ENCODE data around the gene ATP6AP2.
"Not testable (repeated sequence)": the region's sequence is repeated elsewhere in the genome, so short reads cannot be mapped to it uniquely, and the experiment has no call there.

Gene ATP6AP2, protein sequence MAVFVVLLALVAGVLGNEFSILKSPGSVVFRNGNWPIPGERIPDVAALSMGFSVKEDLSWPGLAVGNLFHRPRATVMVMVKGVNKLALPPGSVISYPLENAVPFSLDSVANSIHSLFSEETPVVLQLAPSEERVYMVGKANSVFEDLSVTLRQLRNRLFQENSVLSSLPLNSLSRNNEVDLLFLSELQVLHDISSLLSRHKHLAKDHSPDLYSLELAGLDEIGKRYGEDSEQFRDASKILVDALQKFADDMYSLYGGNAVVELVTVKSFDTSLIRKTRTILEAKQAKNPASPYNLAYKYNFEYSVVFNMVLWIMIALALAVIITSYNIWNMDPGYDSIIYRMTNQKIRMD

DNA sequence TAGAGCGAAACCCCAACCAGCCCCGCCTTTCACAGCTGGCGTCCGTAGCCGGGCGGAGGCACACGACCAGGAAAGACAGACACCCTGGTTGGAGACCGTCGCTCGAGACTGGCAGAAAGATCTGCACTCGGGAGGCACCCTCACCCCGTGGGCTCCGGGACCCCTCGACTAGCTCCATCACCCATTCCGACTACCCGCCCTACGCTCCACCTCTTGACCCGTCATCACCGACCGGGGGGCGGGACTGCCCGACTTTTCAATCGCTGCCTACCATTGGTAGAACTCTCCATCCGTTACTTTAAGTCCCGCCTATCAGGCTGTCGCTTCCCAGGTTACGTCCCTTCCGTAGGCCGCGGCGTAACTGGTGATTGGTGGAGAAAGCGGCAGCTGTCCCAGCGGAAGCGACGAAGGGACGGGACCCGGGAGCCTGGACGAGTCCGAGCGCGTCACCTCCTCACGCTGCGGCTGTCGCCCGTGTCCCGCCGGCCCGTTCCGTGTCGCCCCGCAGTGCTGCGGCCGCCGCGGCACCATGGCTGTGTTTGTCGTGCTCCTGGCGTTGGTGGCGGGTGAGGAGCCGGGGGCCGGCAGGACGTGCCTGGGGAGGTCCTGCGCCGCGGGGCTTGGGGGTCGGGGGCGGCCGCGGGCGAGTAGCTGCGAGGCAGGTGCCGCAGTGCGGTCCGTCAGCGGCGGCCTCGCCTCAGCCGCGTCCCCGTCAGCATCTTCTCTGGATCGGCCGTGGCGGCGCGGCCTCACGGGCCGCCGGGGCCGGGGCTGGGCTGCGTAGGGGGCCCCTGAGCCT is at the start of gene ATP6AP2:
Gene ATP6AP2, plus strand, starts transcription at position 434 of the 799 bp plus-strand sequence. Its CDS starts 96 bp downstream, at position 530.
- peak; percentile 92 for DNase-seq

DNA sequence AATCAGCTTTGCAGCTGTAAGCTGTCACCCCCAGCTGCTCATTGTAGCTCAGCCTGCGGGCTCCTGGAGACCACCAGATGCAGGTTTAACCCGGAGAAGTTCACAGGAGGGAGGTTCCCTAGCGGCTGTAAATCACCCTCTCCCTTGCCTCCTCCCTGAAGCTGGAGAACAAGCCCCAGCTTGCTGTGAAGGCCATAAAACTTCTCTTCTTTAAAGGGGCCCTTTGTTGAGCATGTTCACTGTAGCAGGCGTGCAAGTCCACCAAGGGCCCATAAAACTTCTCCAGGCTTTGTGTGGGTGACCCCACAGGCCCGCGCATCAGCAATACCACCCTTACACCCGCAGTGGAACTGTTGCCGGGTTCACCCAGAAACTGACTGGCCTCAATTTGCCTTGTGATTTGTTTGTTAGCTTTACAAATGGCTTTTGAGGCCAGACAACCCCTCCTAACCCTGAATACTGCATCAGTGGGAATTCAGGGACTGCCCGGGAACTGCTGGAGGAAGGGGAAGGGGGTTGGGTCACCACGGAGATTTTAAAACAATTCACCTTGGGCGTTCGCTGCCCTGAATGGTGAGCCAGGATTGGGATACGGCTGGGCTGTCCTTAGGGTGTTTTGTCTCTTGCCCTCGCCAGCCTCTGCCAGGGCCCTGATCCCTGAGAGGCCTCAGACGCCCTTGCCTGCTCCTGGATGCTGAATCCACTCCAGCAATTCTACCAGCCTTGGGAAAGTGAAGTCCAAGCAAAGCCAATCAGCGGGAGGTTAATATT is 49.5 kb upstream of the ATP6AP2 start:
- no peak for DNase-seq

DNA sequence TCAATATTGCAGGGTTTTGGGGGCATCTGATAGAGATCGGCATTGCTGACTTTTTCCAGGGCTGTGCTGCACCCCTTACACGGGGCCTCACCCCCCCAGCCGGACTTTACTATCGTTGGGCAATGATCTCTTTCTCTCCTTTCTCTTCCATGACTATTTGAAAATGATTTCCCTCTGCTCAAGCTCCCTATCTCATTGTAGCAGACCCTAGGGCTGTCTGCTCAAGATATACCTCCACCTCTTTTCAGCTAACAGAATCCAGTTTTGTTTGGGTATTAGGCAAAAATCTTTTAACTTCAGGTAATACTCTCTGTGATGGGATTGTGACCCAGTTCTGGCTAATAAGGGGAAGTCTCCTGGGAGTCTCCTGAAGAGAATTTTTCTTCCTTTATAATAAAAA is 43.5 kb upstream of the ATP6AP2 start:
- no peak for DNase-seq

DNA sequence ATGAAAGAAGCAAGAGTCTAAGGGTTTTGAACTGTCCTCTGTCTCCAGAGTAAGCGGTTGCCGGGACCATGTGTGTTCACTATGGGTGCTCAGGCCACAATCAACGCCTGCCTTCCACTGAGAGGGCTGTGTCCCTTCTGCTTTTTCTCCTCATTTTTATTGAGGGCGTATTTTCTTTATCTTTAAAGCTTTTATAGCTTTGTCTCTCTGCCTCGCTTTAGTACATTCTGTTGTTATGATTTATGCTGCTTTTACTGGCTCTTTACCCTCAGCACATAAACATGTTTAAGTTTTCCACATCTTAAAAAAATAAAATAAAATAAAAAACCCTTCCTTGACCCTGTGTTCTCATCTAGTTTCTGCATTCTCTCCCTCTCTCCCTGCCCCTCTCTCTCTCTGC is 42.4 kb upstream of the ATP6AP2 start:
- no peak for DNase-seq

DNA sequence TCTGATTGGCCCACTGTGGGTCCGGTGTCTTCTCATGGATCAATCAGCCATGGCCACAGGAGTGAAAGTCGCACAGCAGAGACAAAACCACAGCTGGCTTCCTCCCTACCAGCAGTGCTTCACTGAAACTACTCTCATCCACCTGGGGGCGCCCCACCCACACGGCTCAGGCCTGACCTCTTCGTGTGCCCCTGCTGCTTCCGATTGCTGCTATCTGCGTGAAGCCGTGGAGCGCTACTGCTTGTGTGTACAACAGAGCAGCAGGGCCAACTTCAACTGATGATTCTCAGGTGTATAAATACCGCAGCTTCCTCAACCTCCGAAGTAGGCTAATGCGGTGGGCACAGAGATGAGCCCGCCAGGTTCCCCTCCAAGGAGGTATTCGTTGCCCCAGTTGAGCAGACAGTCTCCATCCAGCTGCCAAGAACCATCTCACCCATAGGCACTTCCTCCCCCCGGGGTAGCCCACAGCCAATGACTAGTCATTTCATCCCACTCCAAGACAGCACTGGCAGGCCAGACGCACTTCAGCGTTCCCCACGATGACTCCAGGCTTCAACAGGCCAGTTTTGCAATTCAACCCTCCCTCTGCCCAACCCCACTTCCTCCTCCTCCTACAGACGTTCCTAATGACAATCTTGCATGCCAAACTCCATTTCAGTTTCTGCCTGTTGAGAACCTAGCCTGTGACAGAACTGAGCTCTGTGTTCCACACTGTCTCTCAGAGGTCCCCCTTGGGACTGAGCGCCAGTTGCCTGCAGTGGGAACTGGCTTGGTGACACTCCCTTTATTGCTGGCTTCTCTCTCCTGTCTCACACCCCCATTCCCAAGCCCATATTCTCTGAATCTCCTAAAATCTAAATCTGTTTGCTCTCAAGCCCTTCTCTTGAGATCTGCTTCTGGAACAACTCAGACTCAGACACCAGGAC is 41.3 kb upstream of the ATP6AP2 start:
- DNase-seq: peak; percentile 89

DNA sequence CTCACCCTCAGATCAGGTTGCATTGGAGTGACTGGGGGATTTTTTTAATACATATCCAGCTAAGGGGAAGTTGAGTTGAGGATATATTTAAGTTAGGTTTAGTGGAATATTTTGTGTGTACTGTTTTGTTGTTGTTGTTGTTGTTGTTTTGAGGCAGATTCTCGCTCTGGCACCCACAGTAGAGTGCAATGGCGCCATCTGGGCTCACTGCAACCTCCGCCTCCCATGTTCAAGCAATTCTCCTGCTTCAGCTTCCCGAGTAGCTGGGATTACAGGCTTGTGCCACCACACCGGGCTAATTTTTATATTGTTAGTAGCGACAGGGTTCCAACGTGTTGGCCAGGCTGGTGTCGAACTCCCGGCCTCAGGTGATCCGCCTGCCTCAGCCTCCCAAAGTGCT is 38.6 kb upstream of the ATP6AP2 start:
- no peak for DNase-seq

DNA sequence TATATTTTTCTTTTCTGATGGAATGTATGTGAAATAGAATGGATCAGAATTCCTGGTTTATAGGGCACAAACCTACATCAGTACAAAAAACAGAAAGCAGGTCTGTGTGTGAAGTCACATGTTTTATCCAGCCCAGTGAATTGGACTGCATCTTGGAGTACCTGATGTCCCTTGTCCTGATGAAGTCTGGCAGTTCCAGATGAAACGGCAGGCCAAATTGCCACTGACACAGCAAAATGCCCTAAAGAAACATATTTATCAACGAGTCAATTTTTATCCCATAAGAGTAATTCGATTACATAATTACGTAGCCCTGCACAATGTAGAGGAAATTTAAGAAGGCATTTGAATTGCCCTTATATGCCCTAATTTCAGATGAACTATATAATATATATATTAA is 37.8 kb upstream of the ATP6AP2 start:
- DNase-seq: no peak

DNA sequence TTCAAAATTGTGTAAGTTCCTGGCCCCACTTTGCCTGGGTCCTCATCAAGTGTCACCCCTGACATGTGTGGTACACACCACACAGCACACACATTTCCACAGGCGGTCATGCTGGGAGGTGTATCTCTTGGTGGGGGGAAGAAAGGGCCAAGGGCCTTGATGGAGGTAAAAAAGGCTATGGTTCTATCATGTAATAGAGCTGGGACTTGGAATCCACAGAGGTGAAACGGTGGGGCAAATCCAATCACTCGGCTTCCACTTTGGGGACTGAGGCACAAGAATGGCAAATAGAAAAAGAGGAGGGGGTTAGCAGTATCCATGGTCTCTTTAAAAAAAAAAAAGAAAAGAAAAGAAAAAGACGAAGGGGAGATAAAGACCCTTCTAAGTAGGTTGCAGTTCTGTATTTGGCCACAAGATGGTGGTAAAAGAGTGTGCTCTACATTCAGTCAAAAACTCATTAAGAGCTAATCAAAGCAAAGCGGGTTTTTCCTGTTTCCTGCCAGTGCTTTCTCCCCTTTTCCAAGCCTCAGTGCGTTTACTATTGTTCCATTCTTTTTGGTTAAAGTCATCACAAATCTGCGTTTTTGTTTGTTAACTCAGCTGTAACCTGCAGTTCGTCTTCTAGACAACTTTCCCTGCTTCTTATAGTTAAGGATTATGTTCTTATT is 37.0 kb upstream of the ATP6AP2 start:
- no peak for DNase-seq

DNA sequence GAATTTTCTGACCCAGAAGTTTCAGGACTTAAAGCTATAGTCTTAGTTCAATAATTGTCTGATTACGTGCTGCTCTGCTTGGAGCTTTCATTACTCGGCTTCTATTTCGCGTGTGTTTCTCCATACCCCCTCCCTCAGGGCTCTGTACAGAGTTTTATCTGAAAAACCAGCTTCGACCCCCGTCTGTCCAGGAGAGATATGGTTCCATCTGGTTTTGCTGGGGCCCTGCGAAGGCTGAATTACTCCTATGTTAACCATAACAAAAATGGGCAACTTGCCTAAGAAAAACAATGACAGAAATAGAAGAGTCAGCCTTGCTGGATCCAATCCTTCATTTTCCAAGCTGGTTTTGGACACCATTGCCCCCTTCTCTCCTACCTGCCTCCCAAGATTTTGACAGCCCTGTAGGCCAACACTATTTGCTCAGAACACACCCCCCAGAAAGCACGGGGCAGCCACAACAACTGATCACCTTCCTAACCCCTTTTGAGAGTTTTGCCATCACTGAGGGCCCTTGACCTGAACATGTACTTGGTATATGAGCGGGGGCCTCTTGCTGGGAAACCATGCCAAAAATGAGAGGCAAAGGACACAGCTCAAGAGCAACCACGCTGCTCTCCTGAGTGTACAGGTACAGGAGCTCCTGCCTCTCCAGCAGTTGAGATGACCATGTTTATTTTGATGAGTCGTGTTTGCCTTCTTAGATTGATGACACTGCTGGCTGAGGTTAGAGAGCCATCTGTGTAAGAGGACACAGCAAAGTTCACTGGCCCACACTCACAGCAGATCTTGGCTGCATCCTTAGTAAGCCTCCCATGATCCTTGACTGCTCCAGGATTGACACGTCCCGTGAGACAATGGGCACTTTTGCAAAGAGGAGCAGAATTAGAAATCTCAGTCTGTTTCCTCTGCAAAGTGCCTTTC is 36.2 kb upstream of the ATP6AP2 start:
- no peak for DNase-seq

DNA sequence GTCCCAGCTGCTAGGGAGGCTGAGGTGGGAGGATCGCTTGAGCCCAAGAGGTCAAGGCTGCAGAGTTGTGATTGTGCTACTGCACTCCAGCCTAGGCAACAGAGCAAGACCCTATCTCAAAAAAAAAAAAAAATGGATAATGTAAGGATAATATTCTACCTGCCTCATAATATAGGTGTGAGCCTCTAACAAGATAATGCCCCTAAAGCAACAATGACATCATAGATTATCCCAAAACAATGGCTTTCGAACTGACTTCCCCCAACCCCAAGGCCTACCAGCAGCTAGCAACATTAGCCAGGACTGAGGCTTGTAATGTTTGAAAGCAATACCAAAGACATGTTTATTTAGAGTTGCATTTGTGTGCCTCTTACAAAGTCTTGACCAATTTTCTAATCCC is 33.9 kb upstream of the ATP6AP2 start:
- DNase-seq: no peak

DNA sequence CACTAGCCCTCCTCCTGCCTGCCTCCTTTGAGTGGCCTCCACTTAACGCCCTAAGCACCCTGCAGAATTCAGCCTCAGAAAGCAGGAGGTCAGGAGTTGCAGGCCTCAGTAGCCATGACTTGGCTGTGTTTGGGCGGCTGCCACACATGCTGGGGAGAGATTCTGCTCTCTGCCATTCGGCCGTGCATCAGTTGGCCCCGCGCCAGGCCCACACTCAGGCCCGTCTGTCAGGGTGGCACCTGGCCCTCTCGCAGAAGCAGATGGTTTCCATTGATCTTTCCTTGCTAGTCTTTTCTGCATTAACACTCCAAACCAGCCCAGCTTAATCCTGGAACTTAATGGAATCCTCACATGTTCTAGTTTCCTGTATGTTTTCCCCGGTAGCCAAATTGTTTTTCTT is 30.7 kb upstream of the ATP6AP2 start:
- no peak for DNase-seq

DNA sequence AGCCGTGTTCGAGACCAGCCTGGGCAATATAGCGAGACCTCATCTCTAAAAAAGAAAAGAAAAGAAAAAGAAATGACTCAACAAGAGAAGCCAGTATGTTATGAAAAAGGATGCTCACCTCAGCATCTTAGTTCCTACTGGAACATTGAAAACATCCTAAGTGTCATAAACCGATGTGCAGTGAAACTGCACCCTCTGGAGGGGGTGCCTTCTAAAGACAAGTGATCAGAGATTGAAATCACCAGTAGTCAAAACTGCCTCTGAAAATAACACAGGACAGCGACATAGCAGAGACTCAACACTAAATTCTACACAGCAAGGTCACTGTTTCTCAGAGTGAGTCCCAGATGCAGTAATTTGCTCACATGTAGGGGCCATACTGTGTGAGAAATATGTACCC is 28.0 kb upstream of the ATP6AP2 start:
- DNase-seq: no peak

DNA sequence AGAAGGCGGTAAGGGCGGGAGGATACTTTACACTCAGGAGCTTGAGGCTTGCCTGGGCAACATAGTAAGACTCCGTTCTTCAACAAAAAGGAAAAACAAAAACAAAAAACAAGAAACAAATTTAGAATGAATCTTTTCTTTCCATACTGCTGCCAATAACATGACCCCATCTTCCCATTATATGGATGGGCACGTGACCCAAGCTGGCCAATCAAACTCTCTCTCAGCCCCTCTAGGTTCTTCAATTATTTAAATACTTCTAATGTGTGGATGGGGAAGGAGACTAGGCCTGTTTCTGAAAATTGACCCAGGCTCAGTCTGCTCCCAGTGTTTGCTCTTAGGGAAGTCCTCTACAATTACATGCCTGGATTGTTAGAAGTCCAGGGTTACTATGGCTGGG is 22.2 kb upstream of the ATP6AP2 start:
- no peak for DNase-seq

DNA sequence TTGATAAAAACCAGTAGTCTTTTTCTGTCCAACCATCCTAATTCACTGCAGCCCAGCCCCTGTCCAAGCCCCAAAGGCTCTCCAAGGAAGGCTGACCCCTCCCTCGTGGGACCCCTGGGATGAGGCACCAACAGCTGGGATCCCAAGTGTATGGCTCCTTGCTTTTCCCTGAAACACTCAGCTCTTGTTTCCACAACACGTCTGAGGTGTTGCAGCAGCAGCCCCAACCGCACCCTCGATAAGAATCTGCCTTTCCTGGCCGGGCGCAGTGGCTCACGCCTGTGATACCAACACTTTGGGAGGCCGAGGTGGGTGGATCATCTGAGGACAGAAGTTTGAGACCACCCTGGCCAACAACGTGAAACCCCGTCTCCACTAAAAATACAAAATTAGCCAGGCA is 17.0 kb upstream of the ATP6AP2 start:
- no peak for DNase-seq

DNA sequence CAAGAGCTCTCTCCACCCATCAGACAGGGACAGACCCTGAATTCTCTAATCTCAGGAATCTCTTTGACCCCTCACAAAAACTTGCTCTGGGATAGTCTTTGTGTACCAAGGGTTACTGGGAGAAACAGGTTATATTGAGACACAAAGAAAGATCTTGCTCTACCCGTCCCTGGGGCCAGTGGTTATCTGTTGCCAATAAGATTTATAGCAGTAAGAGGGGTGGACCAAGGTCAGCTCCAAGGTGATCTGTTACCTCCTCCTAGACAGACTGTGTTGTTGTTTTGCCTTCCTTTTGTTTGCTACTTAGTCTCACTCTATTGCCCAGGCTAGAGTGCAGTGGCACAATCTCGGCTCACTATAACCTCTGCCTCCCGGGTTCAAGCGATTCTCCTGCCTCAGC is 16.3 kb upstream of the ATP6AP2 start:
- DNase-seq: no peak

DNA sequence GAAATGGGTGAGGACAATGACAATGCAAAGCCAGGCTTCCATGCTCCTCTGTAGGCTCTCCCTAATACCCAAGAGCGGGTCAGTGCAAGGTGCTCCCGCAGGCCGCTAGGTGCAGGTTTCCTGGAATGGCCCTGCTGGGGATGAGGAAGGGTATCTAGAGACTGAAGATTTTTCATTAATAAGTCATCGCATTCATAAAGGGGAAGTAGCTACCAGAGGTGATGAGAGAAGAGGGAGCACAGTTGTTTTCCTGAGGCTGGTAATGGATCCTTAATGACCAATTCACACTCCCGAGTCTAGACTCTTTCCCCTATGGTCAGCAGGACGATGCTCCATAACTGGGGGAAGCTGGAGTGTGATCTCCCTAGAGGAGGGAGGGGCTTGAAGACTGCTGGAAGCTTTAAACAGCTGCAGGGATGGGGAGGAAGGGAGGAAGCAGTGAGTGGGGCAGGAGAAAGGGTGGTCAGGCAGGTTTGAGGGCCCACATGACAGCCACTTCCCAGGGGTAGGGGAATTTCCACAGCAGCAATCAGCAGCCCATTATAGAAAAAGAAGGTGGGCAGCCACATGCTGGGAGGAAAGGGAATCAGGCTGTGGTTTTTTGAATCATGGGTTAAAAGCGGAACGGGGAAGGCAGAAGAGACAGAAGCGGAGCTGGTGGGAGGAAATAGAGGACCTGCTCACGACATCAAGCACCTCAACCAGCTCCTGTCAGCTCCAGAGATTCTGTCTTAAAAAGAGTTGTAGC is 10.2 kb upstream of the ATP6AP2 start:
- peak; percentile 67 for DNase-seq

DNA sequence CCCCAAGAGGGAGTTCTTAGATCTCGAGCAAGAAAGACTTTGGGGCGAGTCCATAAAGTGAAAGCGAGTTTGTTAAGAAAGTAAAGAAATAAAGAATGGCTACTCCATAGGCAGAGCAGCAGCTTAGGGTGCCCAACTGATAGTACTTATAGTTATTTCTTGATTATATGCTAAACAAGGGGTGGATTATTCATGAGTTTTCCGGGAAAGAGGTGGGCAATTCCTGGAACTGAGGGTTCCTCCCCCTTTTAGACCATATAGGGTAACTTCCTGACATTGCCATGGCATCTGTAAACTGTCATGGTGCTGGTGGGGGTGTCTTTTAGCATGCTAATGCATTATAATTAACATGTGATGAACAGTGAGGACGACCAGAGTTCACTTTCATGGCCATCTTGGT is 9.6 kb upstream of the ATP6AP2 start:
- not testable (repeated sequence) for DNase-seq

DNA sequence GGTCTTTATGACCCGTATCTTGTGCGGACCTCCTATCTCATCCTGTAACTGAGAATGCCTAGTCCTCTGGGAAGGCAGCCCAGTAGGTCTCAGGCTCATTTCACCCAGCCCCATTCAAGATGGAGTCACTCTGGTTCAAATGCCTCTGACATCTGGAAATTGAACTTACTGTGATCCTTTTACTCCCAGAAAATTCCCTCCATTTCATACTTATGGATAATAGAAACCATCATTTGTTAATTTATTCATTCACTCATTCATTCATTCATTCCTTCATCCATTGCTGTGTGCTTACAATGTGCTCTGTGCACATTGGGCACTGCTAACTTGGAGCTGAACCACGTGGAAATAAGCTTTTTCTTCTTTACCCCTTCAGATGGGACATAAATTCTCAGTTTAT is 9.2 kb upstream of the ATP6AP2 start:
- DNase-seq: no peak

DNA sequence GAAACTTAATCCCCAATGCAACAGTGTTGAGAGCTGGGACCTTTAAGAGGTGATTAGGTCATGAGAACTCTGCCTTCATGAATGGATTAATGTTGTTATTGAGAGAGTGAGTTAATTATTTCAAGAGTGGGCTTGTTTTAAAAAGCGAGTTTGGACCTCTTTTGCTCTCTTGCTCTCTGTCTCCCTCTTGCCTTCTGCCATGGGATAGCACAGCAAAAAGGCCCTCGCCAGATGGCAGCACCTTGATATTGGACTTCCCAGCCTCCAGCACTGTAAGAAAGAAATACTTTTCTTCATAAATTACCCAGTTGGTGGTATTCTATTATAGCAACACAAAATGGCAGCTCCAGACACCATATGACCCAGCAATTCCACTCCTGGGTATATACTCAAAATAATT is 7.0 kb upstream of the ATP6AP2 start:
- peak; percentile 7 for DNase-seq

DNA sequence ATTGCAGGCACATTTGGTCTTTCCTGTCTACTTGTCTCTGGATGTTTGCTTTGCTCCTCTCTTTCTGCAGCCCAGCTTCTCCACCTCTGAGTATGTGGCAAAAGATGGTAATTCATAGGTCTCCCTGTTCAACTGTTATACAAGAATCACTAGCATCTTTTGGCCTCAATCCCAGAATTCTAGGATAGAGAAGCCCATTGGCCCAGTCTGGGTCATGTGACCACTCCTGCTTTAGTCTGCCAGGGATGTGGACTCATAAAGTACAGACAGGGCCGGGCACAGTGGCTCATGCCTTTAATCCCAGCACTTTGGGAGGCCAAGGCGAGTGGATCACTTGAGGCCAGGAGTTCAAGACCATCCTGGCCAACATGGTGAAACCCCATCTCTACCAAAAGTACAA is 5.4 kb upstream of the ATP6AP2 start:
- DNase-seq: not testable (repeated sequence)

Measured in MV-4-11 (cell line).